Measurements from ENCODE around the gene ACTR6. TPM values are rescaled to one million over a fixed set of nuclear protein-coding genes. Genes with fewer than 3 reads are reported as not detected.

Gene ACTR6
- total and polyA plus RNA-seq, 2 of the 4 experiments (the other 2 are of a cell fraction): 9.7 to 10.2 TPM

DNA sequence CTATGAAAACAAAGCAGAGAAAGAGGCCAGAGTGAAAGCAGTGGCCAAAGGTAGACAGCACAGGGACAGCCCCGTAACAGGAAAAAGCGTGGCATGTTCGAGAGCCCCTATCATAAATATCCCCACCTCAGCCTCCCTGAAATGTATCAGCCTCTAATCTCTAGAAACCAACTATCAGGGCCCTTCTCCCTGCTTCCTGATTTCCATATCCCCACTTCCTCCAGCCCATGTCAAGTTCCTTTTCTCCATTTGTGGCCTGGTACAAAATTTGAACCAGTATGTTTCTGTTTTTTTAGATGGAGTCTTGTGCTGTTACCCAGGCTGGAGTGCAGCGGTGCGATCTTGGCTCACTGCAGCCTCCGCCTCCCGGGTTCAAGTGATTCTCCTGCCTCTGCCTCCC, 49.3 kb downstream of the ACTR6 start:
- Histone ChIP-seq H2AK5ac (ENCODE audit: low read depth, low read length) (no peak overlapping the region), H3K9me1 (ENCODE audit: insufficient read depth, low read length) (no peaks in the 10 kb centered on the region), H3K79me1 (ENCODE audit: low read depth in 1 of 2, low read length in 2 of 2) (no peaks in the 10 kb centered on the region), H3K23ac (ENCODE audit: low read depth, low read length) (no peak overlapping the region), H3K36me3 (ENCODE audit: control insufficient read depth, insufficient read depth, low read length) (no peaks in the 10 kb centered on the region), H3K56ac (ENCODE audit: extremely low read depth, insufficient read depth, low read length) (no peak overlapping the region), H2AFZ (replicated peaks; ENCODE audit: low read length, poor library complexity) (no peak overlapping the region), H2BK15ac (ENCODE audit: low read depth, low read length) (no peak overlapping the region), H2AK9ac (replicated peaks; ENCODE audit: low read depth, low read length, poor library complexity) (no peak overlapping the region), H3K27me3 (ENCODE audit: control insufficient read depth, insufficient read depth, low read length) (no peaks in the 10 kb centered on the region), H3K14ac (replicated peaks; ENCODE audit: low read depth, low read length) (no peak overlapping the region), H3K4me2 (ENCODE audit: low read depth, low read length) (no peak overlapping the region), H4K5ac (ENCODE audit: low read depth, low read length) (no peak overlapping the region), H3K9me3 (ENCODE audit: control insufficient read depth, insufficient read depth, low read length) (no peaks in the 10 kb centered on the region), H3K4me1 (ENCODE audit: control insufficient read depth, insufficient read depth, low read length) (no peaks in the 10 kb centered on the region), H3K18ac (ENCODE audit: low read depth, low read length) (no peak overlapping the region), H2BK120ac (ENCODE audit: low read depth, low read length) (no peak overlapping the region), H3K4me3 (ENCODE audit: insufficient read depth, low read depth, low read length) (no peak overlapping the region), H3K27ac (ENCODE audit: insufficient read depth, low read length) (no peak overlapping the region), H2BK20ac (ENCODE audit: low read depth, low read length) (no peak overlapping the region), H4K91ac (ENCODE audit: insufficient read depth, low read depth, low read length) (no peak overlapping the region), H4K20me1 (ENCODE audit: insufficient read depth, low read length) (no peaks in the 10 kb centered on the region), H4K8ac (ENCODE audit: low read depth in 2 of 2, low read length in 2 of 2) (no peak overlapping the region), H2BK5ac (ENCODE audit: low read depth, low read length, poor library complexity, severe bottlenecking) (no peak overlapping the region), H3K4ac (ENCODE audit: low read depth, low read length) (no peak overlapping the region), H3K9ac (ENCODE audit: low read depth, low read length) (no peak overlapping the region)
- WGBS, 2 experiments (ENCODE audit: extremely low coverage in 2 of 2, insufficient read length in 1 of 2): 82% methylated on average over 2 of the region's 7 CpGs; no CpG with 5 or more reads in 1 of the 2 experiments
- dilution Hi-C loops (cut with HindIII; ENCODE audit: low sequenced_read_pairs, unreplicated experiment) (no loop called here), in situ Hi-C loops (cut with MboI; ENCODE audit: low sequenced_read_pairs) (loop anchor here (10.0 kb wide), 1 partner anchor 485 kb away; no protein-coding TSS in a partner anchor), intact Hi-C loops (cut with micrococcal nuclease) (loop anchor here (10.0 kb wide), 1 partner anchor 1685 kb away; no protein-coding TSS in a partner anchor)
- DNase-seq: no peak
- ATAC-seq (ENCODE audit: low read depth): no peak
- TF ChIP-seq CHD1 (IDR thresholded peaks at IDR 0.05; ENCODE audit: low read depth, low read length): no peak
- no peak for TF ChIP-seq MXI1 (IDR thresholded peaks at IDR 0.05; ENCODE audit: borderline replicate concordance, low read depth, low read length)
- no peak for TF ChIP-seq RFX5 (IDR thresholded peaks at IDR 0.05; ENCODE audit: low read depth, low read length)
- no peak for TF ChIP-seq FOS (IDR thresholded peaks at IDR 0.05; ENCODE audit: low read depth, low read length)
- no peak for TF ChIP-seq MAFK (IDR thresholded peaks at IDR 0.05; ENCODE audit: low read depth, low read length)
- no peak for TF ChIP-seq RCOR1 (IDR thresholded peaks at IDR 0.05; ENCODE audit: insufficient replicate concordance, low read length)
- TF ChIP-seq SMC3 (IDR thresholded peaks at IDR 0.05; ENCODE audit: low read depth, low read length): no peak
- TF ChIP-seq, protein P1, sequence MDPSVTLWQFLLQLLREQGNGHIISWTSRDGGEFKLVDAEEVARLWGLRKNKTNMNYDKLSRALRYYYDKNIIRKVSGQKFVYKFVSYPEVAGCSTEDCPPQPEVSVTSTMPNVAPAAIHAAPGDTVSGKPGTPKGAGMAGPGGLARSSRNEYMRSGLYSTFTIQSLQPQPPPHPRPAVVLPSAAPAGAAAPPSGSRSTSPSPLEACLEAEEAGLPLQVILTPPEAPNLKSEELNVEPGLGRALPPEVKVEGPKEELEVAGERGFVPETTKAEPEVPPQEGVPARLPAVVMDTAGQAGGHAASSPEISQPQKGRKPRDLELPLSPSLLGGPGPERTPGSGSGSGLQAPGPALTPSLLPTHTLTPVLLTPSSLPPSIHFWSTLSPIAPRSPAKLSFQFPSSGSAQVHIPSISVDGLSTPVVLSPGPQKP (IDR thresholded peaks at IDR 0.05; ENCODE audit: borderline replicate concordance, low read depth, low read length): no peak
- ChIA-PET CTCF (interaction anchor here (1.0 kb wide), 1 partner anchor 73 kb away, joined by 3 read pairs; no protein-coding TSS in a partner anchor), POLR2A (ENCODE audit: unreplicated experiment) (no interaction called here)
- BruUV-seq (replicated peaks): no TSS peak

Data from IMR-90 (cell line).